ENCODE measurements around the gene TCP11L2.
"Not testable (repeated sequence)": the region's sequence is repeated elsewhere in the genome, so short reads cannot be mapped to it uniquely, and the experiment has no call there.

The TCP11L2 gene

GRCh38 chr12:106345746-106346145 is 43.2 kb downstream of the TCP11L2 start:
- DNase-seq: peak; percentile 44

- DNase-seq: no peak
These were observed 45.9 kb downstream of the TCP11L2 start for GRCh38 chr12:106348411-106348810.

GRCh38 chr12:106353175-106353574 is 50.6 kb downstream of the TCP11L2 start:
- no peak for DNase-seq

GRCh38 chr12:106357549-106358395 is 55.2 kb downstream of the TCP11L2 start, which contains the start of gene POLR3B:
TSS of gene POLR3B (plus strand) at chr12:106357748. CDS start at chr12:106357880, 132 bp downstream.
- DNase-seq: peak; percentile 94

- no peak for DNase-seq
These were observed 56.1 kb downstream of the TCP11L2 start for GRCh38 chr12:106358396-106359241.

DNA sequence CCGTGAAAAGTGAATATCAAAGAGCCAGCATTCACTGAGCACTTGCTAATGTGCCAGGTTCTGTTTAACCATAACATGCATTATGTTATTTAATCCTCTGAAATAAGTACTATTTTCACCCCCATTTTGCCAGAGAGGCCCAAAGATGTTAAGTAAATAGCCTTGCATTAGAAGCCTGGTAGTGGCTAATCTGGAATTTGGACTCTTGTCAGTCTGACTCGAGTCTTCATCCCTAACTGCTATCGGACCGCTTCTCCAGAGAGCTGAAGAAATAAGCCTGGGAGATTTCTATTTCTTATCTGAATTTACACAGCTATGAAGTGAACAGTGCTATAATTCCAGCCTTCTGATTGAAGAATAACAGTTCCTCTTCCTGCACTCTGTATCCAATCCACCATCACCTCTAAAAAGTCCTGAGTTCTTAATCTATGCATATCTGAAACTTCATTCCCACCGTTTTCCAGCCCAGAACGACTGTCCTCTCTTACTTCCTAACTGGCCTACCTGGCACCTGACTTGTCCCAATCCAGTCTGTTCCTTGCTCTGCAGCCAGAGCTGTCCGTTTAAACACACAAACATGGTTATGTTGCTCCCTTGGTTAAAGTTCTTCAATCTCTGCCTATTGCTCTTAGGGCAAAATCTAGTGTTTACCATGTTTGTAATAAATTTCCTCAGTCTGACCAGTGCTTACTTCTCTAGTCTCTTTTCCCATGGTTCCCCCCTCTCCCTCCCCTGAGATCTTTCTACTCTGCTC is 57.3 kb downstream of the TCP11L2 start:
- no peak for DNase-seq

DNA sequence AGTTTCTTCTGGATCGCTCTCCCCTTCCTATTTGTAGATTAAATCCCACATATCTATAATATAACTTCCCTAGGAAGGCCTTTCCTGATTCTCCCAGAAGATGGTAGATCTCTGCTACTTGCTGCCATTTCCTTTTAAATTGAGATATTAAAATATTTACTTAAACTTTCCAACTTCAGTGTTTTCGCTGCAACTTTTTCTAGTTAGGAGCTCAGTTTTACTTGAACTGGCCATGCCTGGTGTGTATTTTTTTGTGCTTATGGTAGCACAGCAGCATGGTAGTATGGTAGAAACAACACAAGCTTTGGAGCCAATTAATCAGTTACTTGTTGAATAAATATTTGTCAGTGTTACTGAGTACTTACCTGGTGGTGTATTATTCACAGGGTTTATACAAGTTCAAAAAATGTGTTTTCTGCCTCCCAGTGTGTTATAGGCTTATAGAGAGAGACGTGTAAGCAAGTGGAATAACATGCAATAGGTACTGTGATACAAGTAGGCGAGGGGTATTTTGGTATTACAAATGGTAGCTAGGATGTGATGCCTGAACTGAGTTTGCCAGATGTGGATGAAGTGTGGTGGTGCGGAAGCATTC is 58.0 kb downstream of the TCP11L2 start:
- DNase-seq: no peak

GRCh38 chr12:106362971-106363370 is 60.4 kb downstream of the TCP11L2 start:
- no peak for DNase-seq

GRCh38 chr12:106364261-106364660 is 61.7 kb downstream of the TCP11L2 start:
- DNase-seq: no peak

- DNase-seq: no peak
These were observed 67.3 kb downstream of the TCP11L2 start for GRCh38 chr12:106369624-106370346.

DNA sequence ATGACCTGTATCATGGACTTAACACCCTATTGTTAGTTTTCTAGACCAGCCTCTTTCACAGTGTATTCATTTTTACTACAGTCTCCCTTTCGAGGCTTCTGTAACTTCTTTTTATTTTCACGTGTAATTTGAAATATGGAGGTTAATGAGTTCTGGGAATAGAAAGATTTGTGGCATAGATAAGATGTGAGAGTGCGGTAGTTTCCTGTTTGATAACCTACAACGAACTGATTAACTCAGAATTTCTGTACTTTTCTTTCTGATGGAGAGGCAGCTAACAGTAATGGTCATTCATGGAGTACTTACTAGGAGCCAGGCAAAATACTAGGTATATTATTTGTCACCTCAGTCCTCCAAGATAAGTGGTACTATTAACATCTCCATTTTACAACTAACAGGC is 76.3 kb downstream of the TCP11L2 start:
- no peak for DNase-seq

DNA sequence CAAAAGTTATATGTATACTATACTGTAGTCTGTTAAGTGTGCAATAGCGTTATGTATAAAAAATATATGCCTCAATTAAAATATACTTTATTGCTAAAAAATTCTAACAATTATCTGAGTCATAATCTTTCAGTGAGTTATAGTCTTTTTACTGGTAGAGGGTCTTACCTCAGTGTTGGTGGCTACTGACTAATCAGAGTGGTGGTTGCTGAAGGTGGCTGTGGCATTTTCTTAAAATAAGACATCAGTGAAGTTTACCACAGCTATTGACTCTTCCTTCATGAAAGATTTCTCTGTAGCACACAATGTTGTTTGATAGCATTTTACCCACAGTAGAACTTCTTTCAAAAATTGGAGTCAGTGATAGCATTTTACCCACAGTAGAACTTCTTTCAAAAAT is 78.4 kb downstream of the TCP11L2 start:
- DNase-seq: no peak

- not testable (repeated sequence) for DNase-seq
These were observed 79.3 kb downstream of the TCP11L2 start for GRCh38 chr12:106381866-106382265.

GRCh38 chr12:106386813-106387535 is 84.4 kb downstream of the TCP11L2 start:
- DNase-seq: no peak

DNA sequence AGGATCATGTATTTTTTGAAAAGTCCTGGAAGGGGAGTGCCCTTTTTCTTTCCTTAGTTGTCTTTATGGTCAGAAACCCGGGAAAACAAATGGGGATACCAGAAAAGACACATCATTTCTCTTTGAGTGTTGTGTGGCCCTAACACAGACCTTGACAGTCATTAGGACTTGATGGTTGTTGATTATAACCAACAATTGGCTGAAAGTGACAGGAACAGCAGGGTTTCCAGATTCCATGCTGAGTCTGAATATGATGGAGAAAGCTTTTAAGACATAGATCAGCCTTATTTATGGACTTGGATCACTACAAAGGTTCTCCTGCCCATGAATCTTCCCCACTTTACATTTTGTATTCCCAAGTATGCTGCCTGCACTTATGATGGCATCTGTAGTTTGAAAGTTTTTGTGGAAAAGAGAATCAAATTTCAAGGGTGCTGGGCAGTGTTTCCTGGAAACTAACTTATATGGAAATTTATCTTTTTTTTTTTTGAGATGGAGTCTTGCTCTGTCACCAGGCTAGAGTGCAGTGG is 85.4 kb downstream of the TCP11L2 start:
- DNase-seq: no peak

DNA sequence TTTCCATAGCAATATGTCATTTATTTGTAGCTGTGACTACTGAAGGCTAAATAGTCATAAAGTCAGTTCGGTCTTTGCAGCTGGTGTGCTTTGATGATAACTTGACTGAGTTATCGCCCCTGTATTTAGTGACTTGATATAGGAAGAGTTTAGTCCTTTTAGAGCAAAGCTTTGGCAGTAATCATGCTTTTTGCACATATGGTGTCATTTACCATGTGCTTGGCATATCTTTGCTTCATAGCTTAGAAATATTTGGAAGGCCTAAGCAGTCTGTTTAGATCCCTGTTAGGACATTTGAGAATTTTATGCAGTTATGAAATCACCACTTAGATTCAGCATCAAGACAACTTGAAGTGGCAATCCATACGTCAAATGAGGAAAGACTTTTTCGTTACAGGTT is 86.6 kb downstream of the TCP11L2 start:
- DNase-seq: no peak

DNA sequence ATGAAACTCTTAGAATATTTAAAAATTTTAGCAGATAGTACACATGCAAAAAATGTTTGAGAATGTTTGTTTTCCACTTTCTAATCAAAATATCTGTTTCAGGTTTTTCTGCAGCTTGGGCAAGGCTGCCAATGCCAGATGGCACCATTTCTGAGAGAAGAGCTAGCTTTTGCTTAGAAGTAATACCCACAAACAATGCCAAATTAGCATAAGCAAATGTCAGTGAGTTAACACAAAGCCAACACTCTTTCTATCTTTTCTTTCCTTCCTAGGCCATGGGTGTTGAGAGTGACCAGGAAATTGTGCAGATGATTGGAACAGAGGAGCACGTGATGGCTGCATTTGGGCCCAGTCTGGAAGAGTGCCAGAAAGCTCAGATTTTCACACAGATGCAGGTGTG is 90.2 kb downstream of the TCP11L2 start:
- no peak for DNase-seq

Data from NCI-H748 treated with DMSO at 0.1 percent for 48 hours (cell line).